H1 (cell line): ENCODE data around the gene ZNF407. TPM values are rescaled to one million over a fixed set of nuclear protein-coding genes. Genes with fewer than 3 reads are reported as not detected.
A peak's percentile ranks its signal among the peaks of the same experiment; 100 is the strongest.

ENCODE experiments used
- CTCF ChIA-PET: fragments of 300-600 bp; sonication (Branson Sonifier 250); formaldehyde crosslinking; loops from one replicate; lab custom pipeline; 2021; ENCODE audit not compliant: partially characterized antibody; lab: Charles Lee
- POLR2A ChIA-PET: fragments of 300-600 bp; sonication (Branson Sonifier 250); formaldehyde crosslinking; loops from one replicate; lab custom pipeline; 2021; ENCODE audit warnings: inconsistent platforms; ENCODE audit not compliant: partially characterized antibody; lab: Charles Lee
- DNase-seq, 2 experiments: peaks; one replicate each; pipeline versions ENCODE4 v3.0.0 to v3.0.0-alpha.2; 2010 to 2022; ENCODE audit warnings: low spot score in 2 of 2, low read depth in 1 of 2, mixed read lengths in 1 of 2
- FAIRE-seq: peaks from 2 replicates; lab custom pipeline; 2011; peaks lifted over from hg19 to GRCh38; lab: Jason Lieb, UNC
- H2AFZ ChIP-seq: 2 replicates; pipeline ENCODE4 v1.8.1; 2012; ENCODE audit warnings: low read length, inconsistent platforms
- H2AK5ac ChIP-seq: 2 replicates; pipeline ENCODE4 v1.6.1; 2013; ENCODE audit warnings: low read depth, low read length
- H2BK120ac ChIP-seq: replicated peaks from 2 replicates; pipeline ENCODE3; 2013; ENCODE audit warnings: low read depth, low read length, inconsistent platforms
- H2BK12ac ChIP-seq: 2 replicates; pipeline ENCODE4 v1.6.1; 2013; ENCODE audit warnings: low read depth, low read length
- H2BK15ac ChIP-seq: 2 replicates; pipeline ENCODE4 v1.6.1; 2013; ENCODE audit warnings: low read length
- H2BK20ac ChIP-seq: 2 replicates; pipeline ENCODE4 v1.6.1; 2013; ENCODE audit warnings: low read length
- H2BK5ac ChIP-seq: 2 replicates; pipeline ENCODE4 v1.6.1; 2013; ENCODE audit warnings: low read depth, low read length
- H3K14ac ChIP-seq: 2 replicates; pipeline ENCODE4 v1.6.1; 2013; ENCODE audit warnings: inconsistent platforms; ENCODE audit not compliant: insufficient read length
- H3K18ac ChIP-seq: 2 replicates; pipeline ENCODE4 v1.6.1; 2013; ENCODE audit warnings: low read length; ENCODE audit errors: extremely low read depth
- H3K23ac ChIP-seq: 2 replicates; pipeline ENCODE4 v1.6.1; 2013; ENCODE audit warnings: inconsistent platforms; ENCODE audit not compliant: insufficient read length
- H3K23me2 ChIP-seq: 2 replicates; pipeline ENCODE4 v1.6.1; 2013; ENCODE audit warnings: low read depth, low read length
- H3K27ac ChIP-seq: 2 replicates; pipeline ENCODE4 v1.6.1; 2011; ENCODE audit warnings: low read depth, low read length, inconsistent platforms
- H3K27me3 ChIP-seq, 4 experiments: replicated peaks in 1 of 4; 1 replicate in 1 of 4; 2 replicates in 3 of 4; pipeline versions ENCODE4 v1.6.1 to v1.8.1; 2011 to 2013; ENCODE audit warnings: low read length in 3 of 4, mild to moderate bottlenecking in 3 of 4, inconsistent platforms in 2 of 4, mixed read lengths in 2 of 4, moderate library complexity in 1 of 4; ENCODE audit not compliant: control insufficient read depth in 3 of 4, insufficient read depth in 3 of 4; ENCODE audit errors: extremely low read depth in 1 of 4
- H3K36me3 ChIP-seq, 4 experiments: 2 replicates each; pipeline versions ENCODE4 v1.6.1 to v1.8.1; 2011 to 2013; ENCODE audit warnings: mild to moderate bottlenecking in 4 of 4, low read length in 3 of 4, moderate library complexity in 2 of 4, control low read depth in 1 of 4, inconsistent platforms in 1 of 4; ENCODE audit not compliant: insufficient read depth in 4 of 4, control insufficient read depth in 2 of 4
- H3K4ac ChIP-seq: replicated peaks from 2 replicates; pipeline ENCODE3; 2013; ENCODE audit warnings: low read length, low read depth, mixed read lengths, inconsistent platforms; ENCODE audit not compliant: insufficient read length
- H3K4me1 ChIP-seq, 4 experiments: replicated peaks in 1 of 4; 1 replicate in 1 of 4; 2 replicates in 3 of 4; pipeline versions ENCODE4 v1.6.1 to v1.8.1; 2011 to 2013; ENCODE audit warnings: low read length in 3 of 4, inconsistent platforms in 2 of 4, mixed read lengths in 1 of 4; ENCODE audit not compliant: insufficient read depth in 4 of 4, control insufficient read depth in 3 of 4
- H3K4me2 ChIP-seq, 2 experiments: 2 replicates each; pipeline versions ENCODE4 v1.6.1 to v1.8.1; 2011 to 2013; ENCODE audit warnings: low read depth in 2 of 2, low read length in 2 of 2, control low read depth in 1 of 2, inconsistent platforms in 1 of 2, mild to moderate bottlenecking in 1 of 2; ENCODE audit not compliant: insufficient read depth in 1 of 2
- H3K4me3 ChIP-seq, 4 experiments: fragments of 200-600, 300-600 bp in 1 of 4; sonication (generic), shearing (Covaris generic), sonication (Bioruptor Twin) in 1 of 4; 2 replicates each; pipeline versions ENCODE4 v1.5.1 to v1.8.1; 2011 to 2016; ENCODE audit warnings: low read length in 4 of 4, low read depth in 3 of 4, control low read depth in 2 of 4, inconsistent platforms in 2 of 4, mild to moderate bottlenecking in 2 of 4, mixed read lengths in 1 of 4, moderate library complexity in 1 of 4; ENCODE audit not compliant: insufficient read depth in 2 of 4; ENCODE audit errors: extremely low read depth in 1 of 4
- H3K56ac ChIP-seq: replicated peaks from 2 replicates; pipeline ENCODE3; 2013; ENCODE audit warnings: low read depth, mild to moderate bottlenecking, mixed read lengths, low read length, inconsistent platforms; ENCODE audit not compliant: insufficient read length
- H3K79me1 ChIP-seq: 2 replicates; pipeline ENCODE4 v1.6.1; 2013; ENCODE audit warnings: low read depth, low read length, control low read depth
- H3K79me2 ChIP-seq, 2 experiments: 2 replicates each; pipeline versions ENCODE4 v1.6.1 to v1.8.1; 2012 to 2013; ENCODE audit warnings: low read length in 2 of 2, mild to moderate bottlenecking in 2 of 2, inconsistent platforms in 1 of 2; ENCODE audit not compliant: insufficient read depth in 2 of 2, control insufficient read depth in 1 of 2
- H3K9ac ChIP-seq, 4 experiments: replicated peaks in 1 of 4; 1 replicate in 1 of 4; 2 replicates in 3 of 4; pipeline versions ENCODE4 v1.6.1 to v1.8.1; 2011 to 2013; ENCODE audit warnings: low read depth in 3 of 4, low read length in 3 of 4, control low read depth in 2 of 4, mild to moderate bottlenecking in 2 of 4, moderate library complexity in 2 of 4, inconsistent platforms in 1 of 4; ENCODE audit errors: extremely low read depth in 1 of 4
- H3K9me3 ChIP-seq, 2 experiments: 2 replicates each; pipeline versions ENCODE4 v1.6.1 to v1.8.1; 2012 to 2013; ENCODE audit warnings: mild to moderate bottlenecking in 2 of 2, moderate library complexity in 2 of 2, control low read depth in 1 of 2, inconsistent platforms in 1 of 2, low read depth in 1 of 2, low read length in 1 of 2, mixed read lengths in 1 of 2; ENCODE audit not compliant: insufficient read depth in 2 of 2
- H4K20me1 ChIP-seq, 2 experiments: replicated peaks in 1 of 2; 2 replicates each; pipeline versions ENCODE3 to v1.8.1; 2011 to 2013; ENCODE audit warnings: inconsistent platforms in 2 of 2, low read length in 2 of 2, mild to moderate bottlenecking in 1 of 2; ENCODE audit not compliant: insufficient read depth in 2 of 2, control insufficient read depth in 1 of 2
- H4K5ac ChIP-seq: 2 replicates; pipeline ENCODE4 v1.6.1; 2013; ENCODE audit warnings: low read length, low read depth, mixed read lengths, inconsistent platforms; ENCODE audit not compliant: insufficient read length
- H4K8ac ChIP-seq: 2 replicates; pipeline ENCODE4 v1.8.0; 2013; ENCODE audit warnings: mild to moderate bottlenecking, moderate library complexity, low read length, inconsistent platforms; ENCODE audit not compliant: insufficient read depth; ENCODE audit errors: extremely low read depth
- H4K91ac ChIP-seq: replicated peaks from 2 replicates; pipeline ENCODE3; 2013; ENCODE audit warnings: low read length, mixed read lengths, inconsistent platforms; ENCODE audit not compliant: insufficient read length
- CHD1 ChIP-seq: IDR thresholded peaks from 2 replicates; pipeline ENCODE4 v1.6.1; 2012; ENCODE audit warnings: low read depth, low read length, improper control_type of control experiment
- EP300 ChIP-seq, 2 experiments: IDR thresholded peaks; 1 replicate in 1 of 2; 2 replicates in 1 of 2; pipeline ENCODE4 v1.6.1; 2011 to 2012; ENCODE audit warnings: low read depth in 2 of 2, low read length in 2 of 2, mild to moderate bottlenecking in 2 of 2, borderline replicate concordance in 1 of 2, inconsistent platforms in 1 of 2, moderate library complexity in 1 of 2
- SIRT6 ChIP-seq: IDR thresholded peaks from one replicate; pipeline ENCODE4 v1.7.1; 2012; ENCODE audit warnings: low read length, inconsistent platforms
- SP1 ChIP-seq: IDR thresholded peaks from 2 replicates; pipeline ENCODE4 v1.6.1; 2011; ENCODE audit warnings: low read depth, low read length
- SP2 ChIP-seq: IDR thresholded peaks from 2 replicates; pipeline ENCODE4 v1.6.1; 2012; ENCODE audit warnings: mild to moderate bottlenecking, low read length, inconsistent platforms
- WGBS, 2 experiments: shearing (Covaris generic) in 1 of 2; methylation state at CpG; one replicate each; pipeline versions ENCODE4 v1.1.6 to v1.1.7; 2013 to 2015; ENCODE audit warnings: low lambda C conversion rate in 2 of 2, mixed read lengths in 2 of 2, inconsistent platforms in 1 of 2, low coverage in 1 of 2, missing lambda C conversion rate in 1 of 2; ENCODE audit not compliant: insufficient replicate concordance in 2 of 2, insufficient coverage in 1 of 2, insufficient read length in 1 of 2; ENCODE audit errors: extremely low coverage in 1 of 2, missing lambda C conversion rate in 1 of 2; 5-methylcytosine and 5-hydroxymethylcytosine counted together
- polyA plus RNA-seq, 7 experiments: library from polyadenylated mRNA; depleted of rRNA in 3 of 7; stranded (reverse) in 5 of 7; unstranded in 2 of 7; fragments of >200 nt in 5 of 7; fragments of 200-250 nt in 2 of 7; gene quantifications; 1 replicate in 5 of 7; 2 replicates in 1 of 7; 4 replicates in 1 of 7; pipeline versions ENCODE4 v1.2.1 to v1.2.3, GENCODE V29; 2011 to 2013; ENCODE audit warnings: missing spikeins in 2 of 7, mixed read lengths in 2 of 7
- total RNA-seq: library from RNA; stranded (reverse); fragmentation: NEBNext Ultra II Directional; extraction: Animal tissue kit (Norgen Biotek cat#: 25700); gene quantifications from 2 replicates; pipeline ENCODE4 v1.2.1, GENCODE V29; 2021

The ZNF407 gene
- total and polyA plus RNA-seq, 2 of the 8 experiments (the other 6 are each of a cell fraction or from before 2014, with no cell fraction given) = 1.5 to 6.8 TPM

GRCh38 chr18:75097491-75098225 is 500.0 kb downstream of the ZNF407 start:
- POLR2A ChIA-PET = no interaction called here
- no peak for FAIRE-seq

More at GRCh38 chr18:75097491-75098225, 500.0 kb downstream of the ZNF407 start:
- Histone ChIP-seq H3K9ac (no peak overlapping the region), H3K9me3 (peaks cover 18 to 20% of the 10 kb centered on the region in 2 experiments; a peak in 3 of 4 replicates), H2AK5ac (no peak overlapping the region), H2BK20ac (no peak overlapping the region), H4K91ac (no peak overlapping the region), H3K23me2 (no peaks in the 10 kb centered on the region), H4K20me1 (no peaks in the 10 kb centered on the region), H3K36me3 (no peaks in the 10 kb centered on the region), H3K27me3 (no peaks in the 10 kb centered on the region), H3K4me2 (no peak overlapping the region), H3K18ac (no peak overlapping the region), H2BK5ac (no peak overlapping the region), H3K79me2 (no peaks in the 10 kb centered on the region), H2BK120ac (no peak overlapping the region), H2BK15ac (no peak overlapping the region), H4K8ac (no peak overlapping the region), H3K4ac (no peak overlapping the region), H3K4me3 (no peak overlapping the region), H3K23ac (no peak overlapping the region), H3K56ac (no peak overlapping the region), H3K14ac (no peak overlapping the region), H3K4me1 (no peaks in the 10 kb centered on the region), H2BK12ac (no peak overlapping the region), H3K79me1 (no peaks in the 10 kb centered on the region), H3K27ac (no peak overlapping the region), H4K5ac (no peak overlapping the region), H2AFZ (no peak overlapping the region)
- DNase-seq = peak in 1 of 2 experiments; percentile 19
- WGBS, 2 experiments = 90% methylated on average over 6 of the region's 6 CpGs; no CpG with 5 or more reads in 1 of the 2 experiments
- CTCF ChIA-PET = interaction anchor here (0.9 kb wide), 1 partner anchor 72 kb away, joined by 4 read pairs; no protein-coding TSS in a partner anchor
- TF ChIP-seq SP1 (no peak), SIRT6 (no peak), EP300 (IDR thresholded peaks at IDR 0.05; ENCODE audit: borderline replicate concordance in 1 of 2, low read depth in 2 of 2, low read length in 2 of 2) (no peak), SP2 (no peak), CHD1 (no peak)
